ENCODE results near the gene DNAH9. TPM values are rescaled to one million over a fixed set of nuclear protein-coding genes. Genes with fewer than 3 reads are reported as not detected.

DNAH9 gene
- total and polyA plus RNA-seq, 5 donors = 0.20 to 0.47 (median 0.30) TPM; not detected in 1

DNA sequence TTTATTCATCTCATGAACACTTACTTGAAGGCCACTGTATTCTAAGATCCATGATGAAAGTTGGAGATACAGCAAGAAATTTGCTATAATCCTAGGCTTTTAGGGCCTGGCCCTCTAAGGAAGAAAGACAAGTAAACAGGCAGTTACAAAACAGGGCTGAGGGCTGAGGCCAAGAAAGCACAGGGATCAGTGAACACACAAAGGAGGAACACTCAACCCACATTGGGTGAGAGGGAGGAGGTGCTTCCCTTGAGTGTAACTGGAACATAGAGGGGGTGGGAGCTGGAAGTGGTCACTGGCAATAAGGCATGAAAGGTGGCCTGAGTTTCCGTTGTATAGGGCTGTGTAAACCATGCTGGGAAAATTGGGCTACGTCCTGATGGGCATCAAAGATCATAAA, 286.8 kb downstream of the DNAH9 start:
- WGBS = 67% methylated on average over 2 of the region's 2 CpGs
- H3K4me3 ChIP-seq (ENCODE audit: low read length) = no peak overlapping the region
- H3K4me1 ChIP-seq (ENCODE audit: control insufficient read depth, insufficient read depth, low read length) = no peaks in the 10 kb centered on the region
- intact Hi-C loops (cut with DNase I) = no loop called here
- DNase-seq = no peak
- no peak overlapping the region for H3K27ac ChIP-seq (ENCODE audit: low read length)
- no peak for ATAC-seq
- H3K27me3 ChIP-seq (ENCODE audit: control insufficient read depth, insufficient read depth) = no peaks in the 10 kb centered on the region
- no peaks in the 10 kb centered on the region for H3K9me3 ChIP-seq (ENCODE audit: control insufficient read depth, low read length)

DNA sequence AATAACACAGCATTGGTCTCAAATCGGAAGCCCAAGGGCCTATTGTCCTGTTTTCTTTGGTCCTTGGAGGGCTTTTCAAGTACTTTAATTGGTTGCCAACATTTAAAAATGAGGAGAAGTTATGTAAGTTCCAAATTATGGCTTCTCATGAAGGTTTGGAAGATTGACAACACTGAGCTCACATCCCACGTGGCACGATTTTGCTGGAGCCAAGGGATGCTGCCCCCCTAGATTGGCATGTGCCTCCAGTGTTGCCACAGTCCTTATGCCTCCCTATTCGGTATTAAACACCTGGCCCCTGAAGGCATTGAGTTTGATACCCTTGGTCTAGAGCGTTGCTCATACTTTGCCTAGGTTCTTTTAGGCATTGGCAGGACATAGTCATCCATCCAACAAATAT, 291.0 kb downstream of the DNAH9 start:
- ATAC-seq (no peak), DNase-seq (no peak)
- no peaks in the 10 kb centered on the region for H3K4me1 ChIP-seq (ENCODE audit: control insufficient read depth, insufficient read depth, low read length)
- no peak overlapping the region for H3K27ac ChIP-seq (ENCODE audit: low read length)
- H3K9me3 ChIP-seq (ENCODE audit: control insufficient read depth, low read length) = no peaks in the 10 kb centered on the region
- H3K27me3 ChIP-seq (ENCODE audit: control insufficient read depth, insufficient read depth) = no peaks in the 10 kb centered on the region
- H3K4me3 ChIP-seq (ENCODE audit: low read length) = no peak overlapping the region
- intact Hi-C loops (cut with DNase I) = no loop called here
- 63% methylated on average over 5 of the region's 5 CpGs for whole genome bisulfite sequencing

DNA sequence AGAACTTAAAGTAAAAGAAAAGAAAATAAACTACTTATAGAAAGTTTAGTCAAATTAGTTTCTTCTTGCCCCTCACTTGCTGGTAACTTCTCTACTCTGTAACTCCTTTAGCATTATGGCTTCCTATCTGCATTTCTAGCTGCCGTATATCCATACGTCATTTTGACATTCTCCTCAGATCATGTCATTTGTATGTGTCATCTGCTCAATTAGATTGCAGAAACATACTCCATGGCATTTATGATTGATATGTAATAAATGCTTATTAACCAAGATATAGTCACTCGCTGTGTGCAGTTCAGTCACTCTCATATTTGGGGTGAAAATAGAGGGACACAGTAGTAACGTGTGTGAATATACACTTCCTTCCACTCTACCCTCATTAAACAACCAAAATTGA, 295.6 kb downstream of the DNAH9 start:
- no peak for ATAC-seq
- no peak overlapping the region for H3K4me3 ChIP-seq (ENCODE audit: low read length)
- DNase-seq = no peak
- no peaks in the 10 kb centered on the region for H3K9me3 ChIP-seq (ENCODE audit: control insufficient read depth, low read length)
- WGBS = 94% methylated on average over 4 of the region's 4 CpGs
- intact Hi-C loops (cut with DNase I) = no loop called here
- H3K4me1 ChIP-seq (ENCODE audit: control insufficient read depth, insufficient read depth, low read length) = no peaks in the 10 kb centered on the region
- no peaks in the 10 kb centered on the region for H3K27me3 ChIP-seq (ENCODE audit: control insufficient read depth, insufficient read depth)
- no peak overlapping the region for H3K27ac ChIP-seq (ENCODE audit: low read length)

DNA sequence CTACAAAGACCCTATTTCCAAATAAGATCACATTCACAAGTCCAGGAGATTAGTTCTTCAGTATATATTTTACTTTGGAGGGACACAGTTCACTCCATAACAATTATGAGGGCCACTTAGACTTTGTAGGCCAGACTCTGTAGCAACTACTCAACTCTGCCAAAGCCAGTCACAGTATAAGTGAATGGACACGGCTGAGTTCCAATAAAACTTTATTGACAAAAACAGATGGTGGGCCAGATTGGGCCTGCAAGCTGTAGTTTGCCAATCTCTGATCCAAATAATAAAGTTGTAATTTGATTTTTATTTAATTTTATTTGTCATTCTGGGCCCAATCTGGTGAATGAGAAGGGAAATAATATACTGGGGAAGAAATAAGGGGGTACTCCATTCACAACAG, 297.9 kb downstream of the DNAH9 start:
- ATAC-seq (no peak), DNase-seq (no peak)
- Histone ChIP-seq H3K4me1 (ENCODE audit: control insufficient read depth, insufficient read depth, low read length) (no peaks in the 10 kb centered on the region), H3K27ac (ENCODE audit: low read length) (no peak overlapping the region), H3K4me3 (ENCODE audit: low read length) (no peak overlapping the region), H3K27me3 (ENCODE audit: control insufficient read depth, insufficient read depth) (no peaks in the 10 kb centered on the region), H3K9me3 (ENCODE audit: control insufficient read depth, low read length) (no peaks in the 10 kb centered on the region)
- intact Hi-C loops (cut with DNase I) = no loop called here
- 94% methylated on average over 1 of the region's 1 CpG for WGBS

DNA sequence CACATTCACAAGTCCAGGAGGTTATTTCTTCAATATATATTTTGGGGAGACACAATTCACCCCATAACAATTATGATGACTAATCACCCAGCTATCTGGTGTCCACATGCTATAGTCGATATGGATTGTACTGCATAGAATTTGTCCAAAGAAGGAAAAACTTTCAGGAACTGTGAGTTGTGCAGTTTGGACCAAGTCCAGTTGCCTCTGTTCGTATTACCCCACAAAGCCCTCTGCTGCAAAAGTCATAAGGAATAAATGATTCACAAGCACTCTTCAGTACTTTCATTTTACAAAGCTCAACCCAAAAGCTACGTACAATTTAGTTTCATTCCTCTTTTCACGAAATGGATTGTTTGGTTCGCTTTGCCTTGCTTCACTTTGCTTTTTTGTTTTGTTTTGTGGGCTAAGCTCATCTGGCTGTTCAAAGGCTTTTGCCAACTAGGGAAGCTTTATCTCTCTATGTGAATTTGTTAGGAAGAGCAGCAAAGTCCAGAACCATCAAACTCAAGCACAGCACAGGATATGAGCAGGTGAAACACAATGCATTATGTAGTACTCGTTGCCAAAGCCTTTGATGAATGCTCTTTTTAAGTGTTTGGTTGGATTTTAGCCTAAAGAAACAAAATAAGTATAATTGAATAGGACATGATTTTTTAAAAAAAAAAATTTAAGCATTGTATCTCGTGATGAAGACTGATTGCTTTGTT, 300.4 kb downstream of the DNAH9 start:
- H3K9me3 ChIP-seq (ENCODE audit: control insufficient read depth, low read length) = no peaks in the 10 kb centered on the region
- H3K27ac ChIP-seq (ENCODE audit: low read length) = no peak overlapping the region
- ATAC-seq (no peak), DNase-seq (no peak)
- no peaks in the 10 kb centered on the region for H3K27me3 ChIP-seq (ENCODE audit: control insufficient read depth, insufficient read depth)
- WGBS = 51% methylated on average over 7 of the region's 7 CpGs
- no peaks in the 10 kb centered on the region for H3K4me1 ChIP-seq (ENCODE audit: control insufficient read depth, insufficient read depth, low read length)
- intact Hi-C loops (cut with DNase I) = no loop called here
- no peak overlapping the region for H3K4me3 ChIP-seq (ENCODE audit: low read length)

DNA sequence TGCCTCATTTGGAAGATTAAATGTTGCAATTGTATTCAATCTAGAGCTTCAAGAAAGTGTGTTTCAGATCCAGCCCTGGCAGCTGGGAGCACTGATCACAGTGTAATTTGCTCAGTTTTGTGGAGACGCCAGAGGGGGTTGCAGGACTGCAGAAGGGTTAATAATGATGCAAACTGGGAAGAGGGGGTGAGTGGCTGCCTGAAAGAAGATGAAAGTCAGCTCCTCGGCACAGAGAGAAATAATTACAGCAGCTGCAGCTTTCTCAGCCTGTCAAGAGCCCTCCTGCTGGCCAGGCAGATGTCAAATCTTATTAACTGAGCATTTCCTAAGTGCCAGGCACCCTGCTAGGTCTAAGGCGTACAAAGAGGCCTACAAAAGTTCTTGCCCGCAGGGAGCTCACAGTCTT, 301.3 kb downstream of the DNAH9 start:
- intact Hi-C loops (cut with DNase I) = no loop called here
- H3K9me3 ChIP-seq (ENCODE audit: control insufficient read depth, low read length) = no peaks in the 10 kb centered on the region
- WGBS = 38% methylated on average over 4 of the region's 4 CpGs
- no peaks in the 10 kb centered on the region for H3K4me1 ChIP-seq (ENCODE audit: control insufficient read depth, insufficient read depth, low read length)
- DNase-seq (peak in 1 of 3 donors; percentile 47), ATAC-seq (peak in 1 of 2 donors; percentile 60)
- H3K4me3 ChIP-seq (ENCODE audit: low read length) = no peak overlapping the region
- no peak overlapping the region for H3K27ac ChIP-seq (ENCODE audit: low read length)
- no peaks in the 10 kb centered on the region for H3K27me3 ChIP-seq (ENCODE audit: control insufficient read depth, insufficient read depth)

DNA sequence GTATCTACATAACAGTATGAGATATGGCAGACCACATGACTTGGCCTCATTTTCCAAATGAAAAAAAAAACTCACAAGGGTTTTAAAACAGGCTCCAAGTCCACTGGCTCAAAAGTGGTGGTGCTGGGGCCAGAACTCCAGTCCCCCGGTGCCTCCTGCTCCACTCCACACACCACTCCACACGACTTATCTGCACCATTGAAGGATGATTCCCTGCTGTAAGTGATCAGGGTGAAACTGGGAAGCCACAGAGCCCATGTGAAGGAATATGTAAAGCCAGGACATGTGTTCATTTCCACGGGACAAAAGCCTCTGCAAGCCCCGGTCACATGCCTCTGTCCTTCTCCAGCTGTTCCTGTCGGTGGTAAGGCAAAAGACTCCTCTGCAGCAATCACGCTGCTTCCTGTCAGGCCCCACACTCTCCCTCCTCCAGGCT, 301.8 kb downstream of the DNAH9 start:
- no peaks in the 10 kb centered on the region for H3K4me1 ChIP-seq (ENCODE audit: control insufficient read depth, insufficient read depth, low read length)
- H3K4me3 ChIP-seq (ENCODE audit: low read length) = no peak overlapping the region
- no peaks in the 10 kb centered on the region for H3K27me3 ChIP-seq (ENCODE audit: control insufficient read depth, insufficient read depth)
- H3K9me3 ChIP-seq (ENCODE audit: control insufficient read depth, low read length) = no peaks in the 10 kb centered on the region
- H3K27ac ChIP-seq (ENCODE audit: low read length) = no peak overlapping the region
- intact Hi-C loops (cut with DNase I) = no loop called here
- peak; percentile 69 to 93 for ATAC-seq
- WGBS = 24% methylated on average over 6 of the region's 6 CpGs
- DNase-seq = peak; percentile 24 to 75 (median 67)

DNA sequence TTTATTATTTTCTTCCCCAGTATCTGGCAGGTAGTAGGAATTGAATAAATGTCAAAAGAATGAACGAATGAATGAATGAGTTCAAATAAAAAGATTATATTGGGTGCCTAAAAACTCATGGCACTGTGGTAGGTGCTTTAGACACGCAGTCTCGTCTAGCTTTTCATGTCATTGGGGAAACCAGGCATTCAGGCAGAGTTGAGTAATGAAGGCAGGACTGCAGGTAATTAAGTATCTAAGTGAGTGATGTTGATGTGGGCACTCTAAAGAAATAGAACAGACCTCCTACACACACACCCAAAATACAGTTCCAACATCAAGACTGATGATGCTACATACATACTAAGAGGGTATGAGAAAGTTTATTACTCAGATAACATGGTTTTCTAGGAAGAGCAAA, 302.4 kb downstream of the DNAH9 start:
- Histone ChIP-seq H3K27ac (ENCODE audit: low read length) (no peak overlapping the region), H3K27me3 (ENCODE audit: control insufficient read depth, insufficient read depth) (no peaks in the 10 kb centered on the region), H3K4me3 (ENCODE audit: low read length) (no peak overlapping the region), H3K4me1 (ENCODE audit: control insufficient read depth, insufficient read depth, low read length) (no peaks in the 10 kb centered on the region), H3K9me3 (ENCODE audit: control insufficient read depth, low read length) (no peaks in the 10 kb centered on the region)
- no peak for ATAC-seq
- intact Hi-C loops (cut with DNase I) = no loop called here
- 78% methylated on average over 3 of the region's 3 CpGs for WGBS
- no peak for DNase-seq

DNA sequence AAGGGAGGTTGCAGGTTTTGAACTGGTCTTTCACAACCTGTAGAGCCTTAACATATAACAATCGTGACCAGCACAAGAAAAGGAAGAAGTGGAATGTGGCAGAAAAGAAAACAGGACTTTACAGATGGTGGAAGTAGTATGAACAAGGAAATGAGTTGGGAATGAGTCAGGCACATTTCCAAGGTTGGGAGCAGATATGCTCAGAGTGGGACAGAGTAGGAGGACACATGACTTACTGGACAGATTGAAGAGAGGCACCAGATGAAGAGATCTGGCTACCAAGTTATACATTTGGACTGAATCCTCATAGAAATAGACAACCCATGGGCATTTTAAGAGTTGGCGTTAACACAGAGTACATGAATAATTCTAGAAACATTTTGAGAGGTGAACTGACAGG, 303.7 kb downstream of the DNAH9 start:
- Histone ChIP-seq H3K27ac (ENCODE audit: low read length) (no peak overlapping the region), H3K27me3 (ENCODE audit: control insufficient read depth, insufficient read depth) (no peaks in the 10 kb centered on the region), H3K9me3 (ENCODE audit: control insufficient read depth, low read length) (no peaks in the 10 kb centered on the region), H3K4me1 (ENCODE audit: control insufficient read depth, insufficient read depth, low read length) (no peaks in the 10 kb centered on the region), H3K4me3 (ENCODE audit: low read length) (no peak overlapping the region)
- no peak for DNase-seq
- WGBS = 86% methylated on average over 2 of the region's 2 CpGs
- intact Hi-C loops (cut with DNase I) = no loop called here
- no peak for ATAC-seq

DNA sequence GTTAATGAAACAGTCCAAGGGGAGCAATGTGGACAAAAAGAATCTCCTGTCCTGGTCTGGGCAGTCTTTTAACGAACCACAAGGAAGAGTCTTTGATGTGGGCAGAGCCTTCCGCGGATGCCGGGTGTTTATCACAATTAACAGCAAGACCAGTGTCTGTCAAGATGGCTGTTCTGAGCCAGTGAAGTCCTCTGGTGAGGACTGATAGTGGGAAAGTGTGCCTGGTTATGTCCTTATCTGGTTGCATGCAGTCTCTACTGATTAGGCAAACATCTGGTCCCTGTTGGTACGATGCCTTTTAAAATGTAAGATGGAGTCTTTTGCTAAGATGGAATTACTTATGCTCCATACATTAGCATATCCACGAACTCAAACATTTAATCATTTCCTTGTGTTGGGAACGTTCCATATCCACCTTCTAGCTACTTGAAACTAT, 310.5 kb downstream of the DNAH9 start:
- Histone ChIP-seq H3K9me3 (ENCODE audit: control insufficient read depth, low read length) (no peaks in the 10 kb centered on the region), H3K4me1 (ENCODE audit: control insufficient read depth, insufficient read depth, low read length) (no peaks in the 10 kb centered on the region), H3K27ac (ENCODE audit: low read length) (no peak overlapping the region), H3K27me3 (ENCODE audit: control insufficient read depth, insufficient read depth) (no peaks in the 10 kb centered on the region), H3K4me3 (ENCODE audit: low read length) (no peak overlapping the region)
- ATAC-seq (no peak), DNase-seq (no peak)
- intact Hi-C loops (cut with DNase I) = no loop called here
- WGBS = 28% methylated on average over 7 of the region's 7 CpGs

DNA sequence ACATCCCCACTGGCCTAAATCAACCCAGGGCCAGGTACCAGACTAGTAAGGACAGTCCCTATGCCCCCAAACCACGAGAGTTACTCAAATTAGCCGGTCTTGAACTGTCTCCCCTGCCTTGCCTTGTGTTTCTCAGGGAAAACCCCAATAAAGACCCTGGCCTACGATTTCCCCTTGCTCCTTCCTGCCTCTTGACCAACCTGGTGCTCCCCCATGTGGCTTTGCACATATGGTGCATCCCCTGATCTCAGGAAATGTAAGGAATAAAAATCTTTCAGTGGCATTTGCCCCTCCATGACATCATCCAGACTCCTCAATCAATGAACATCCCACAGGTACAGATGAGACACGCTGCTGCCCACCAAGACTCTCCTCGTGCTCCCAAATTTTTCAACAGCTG, 311.1 kb downstream of the DNAH9 start:
- 64% methylated on average over 5 of the region's 5 CpGs for WGBS
- intact Hi-C loops (cut with DNase I) = no loop called here
- H3K4me1 ChIP-seq (ENCODE audit: control insufficient read depth, insufficient read depth, low read length) = no peaks in the 10 kb centered on the region
- H3K27me3 ChIP-seq (ENCODE audit: control insufficient read depth, insufficient read depth) = no peaks in the 10 kb centered on the region
- DNase-seq (no peak), ATAC-seq (no peak)
- no peak overlapping the region for H3K4me3 ChIP-seq (ENCODE audit: low read length)
- H3K9me3 ChIP-seq (ENCODE audit: control insufficient read depth, low read length) = no peaks in the 10 kb centered on the region
- no peak overlapping the region for H3K27ac ChIP-seq (ENCODE audit: low read length)

DNA sequence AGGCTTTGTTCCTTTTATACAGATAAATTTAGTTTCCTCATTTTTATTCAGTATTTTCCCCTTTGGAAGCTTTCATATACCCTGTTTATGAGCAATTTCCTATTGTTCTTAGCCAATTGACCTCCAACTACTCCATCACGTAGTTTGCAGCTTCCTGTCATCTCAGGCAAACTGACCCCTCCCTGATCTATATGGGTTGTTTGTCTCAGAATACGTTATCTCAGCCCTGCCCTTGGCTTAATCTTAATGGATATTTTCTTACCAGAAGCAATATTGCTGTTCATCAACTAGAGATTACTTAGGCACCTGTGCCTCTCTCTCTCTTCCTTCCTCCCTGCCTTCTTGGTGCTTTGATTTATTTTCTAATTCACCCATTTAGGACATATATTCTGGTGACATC, 317.8 kb downstream of the DNAH9 start:
- H3K4me1 ChIP-seq (ENCODE audit: control insufficient read depth, insufficient read depth, low read length) = no peaks in the 10 kb centered on the region
- H3K27me3 ChIP-seq (ENCODE audit: control insufficient read depth, insufficient read depth) = no peaks in the 10 kb centered on the region
- intact Hi-C loops (cut with DNase I) = no loop called here
- H3K9me3 ChIP-seq (ENCODE audit: control insufficient read depth, low read length) = no peaks in the 10 kb centered on the region
- no peak for DNase-seq
- H3K4me3 ChIP-seq (ENCODE audit: low read length) = no peak overlapping the region
- 12% methylated on average over 2 of the region's 2 CpGs for WGBS
- no peak overlapping the region for H3K27ac ChIP-seq (ENCODE audit: low read length)
- ATAC-seq = no peak

Measured in right cardiac atrium (tissue), 5 donors.